ENCODE results near the gene NCR2. TPM values are rescaled to one million over a fixed set of nuclear protein-coding genes. Genes with fewer than 3 reads are reported as not detected.

The NCR2 gene
- total RNA-seq, 1 experiment from 2014 or later, result not detected

DNA sequence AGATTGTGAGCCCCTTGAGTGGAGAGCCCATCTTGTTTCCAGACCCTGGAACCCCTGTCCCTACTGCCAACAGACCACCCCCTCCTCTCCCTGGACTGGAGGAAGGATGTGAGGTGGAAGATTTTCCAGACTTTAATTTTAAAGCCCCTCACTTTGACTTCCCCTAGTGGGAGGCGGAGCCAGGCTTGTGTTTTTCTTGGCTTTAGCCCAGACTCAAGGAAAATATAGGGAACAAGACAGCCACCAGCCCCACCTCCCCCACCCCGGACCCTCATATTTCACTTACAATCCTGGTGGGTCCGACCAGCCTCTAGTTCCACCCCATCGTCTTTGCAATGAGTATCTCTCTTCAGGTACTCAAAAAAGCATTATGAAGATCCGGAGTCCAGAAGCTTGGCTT, 40.8 kb downstream of the NCR2 start (continued):
- no peak for TF ChIP-seq ATF6 (CRISPR knock-in tag; IDR thresholded peaks at IDR 0.05)
- TF ChIP-seq MYBL2 (CRISPR knock-in tag; IDR thresholded peaks at IDR 0.05), result no peak
- no peak for TF ChIP-seq CBFB (CRISPR knock-in tag; IDR thresholded peaks at IDR 0.05; ENCODE audit: low read depth)
- TF ChIP-seq E2F5 (CRISPR knock-in tag; IDR thresholded peaks at IDR 0.05), result no peak
- no peak for TF ChIP-seq ESRRA (CRISPR knock-in tag; IDR thresholded peaks at IDR 0.05; ENCODE audit: borderline replicate concordance)
- TF ChIP-seq TEAD4 (CRISPR knock-in tag; IDR thresholded peaks at IDR 0.05), result no peak
- TF ChIP-seq NFATC4 (CRISPR knock-in tag; IDR thresholded peaks at IDR 0.05), result no peak
- TF ChIP-seq CDX4 (CRISPR knock-in tag; IDR thresholded peaks at IDR 0.05; ENCODE audit: borderline replicate concordance), result no peak
- no peak for TF ChIP-seq ZNF138 (CRISPR knock-in tag; conservative IDR thresholded peaks at IDR 0.05)
- TF ChIP-seq, protein P1, sequence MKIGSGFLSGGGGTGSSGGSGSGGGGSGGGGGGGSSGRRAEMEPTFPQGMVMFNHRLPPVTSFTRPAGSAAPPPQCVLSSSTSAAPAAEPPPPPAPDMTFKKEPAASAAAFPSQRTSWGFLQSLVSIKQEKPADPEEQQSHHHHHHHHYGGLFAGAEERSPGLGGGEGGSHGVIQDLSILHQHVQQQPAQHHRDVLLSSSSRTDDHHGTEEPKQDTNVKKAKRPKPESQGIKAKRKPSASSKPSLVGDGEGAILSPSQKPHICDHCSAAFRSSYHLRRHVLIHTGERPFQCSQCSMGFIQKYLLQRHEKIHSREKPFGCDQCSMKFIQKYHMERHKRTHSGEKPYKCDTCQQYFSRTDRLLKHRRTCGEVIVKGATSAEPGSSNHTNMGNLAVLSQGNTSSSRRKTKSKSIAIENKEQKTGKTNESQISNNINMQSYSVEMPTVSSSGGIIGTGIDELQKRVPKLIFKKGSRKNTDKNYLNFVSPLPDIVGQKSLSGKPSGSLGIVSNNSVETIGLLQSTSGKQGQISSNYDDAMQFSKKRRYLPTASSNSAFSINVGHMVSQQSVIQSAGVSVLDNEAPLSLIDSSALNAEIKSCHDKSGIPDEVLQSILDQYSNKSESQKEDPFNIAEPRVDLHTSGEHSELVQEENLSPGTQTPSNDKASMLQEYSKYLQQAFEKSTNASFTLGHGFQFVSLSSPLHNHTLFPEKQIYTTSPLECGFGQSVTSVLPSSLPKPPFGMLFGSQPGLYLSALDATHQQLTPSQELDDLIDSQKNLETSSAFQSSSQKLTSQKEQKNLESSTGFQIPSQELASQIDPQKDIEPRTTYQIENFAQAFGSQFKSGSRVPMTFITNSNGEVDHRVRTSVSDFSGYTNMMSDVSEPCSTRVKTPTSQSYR (CRISPR knock-in tag; IDR thresholded peaks at IDR 0.05), result no peak
- no peak for TF ChIP-seq NFE2L1 (CRISPR knock-in tag; IDR thresholded peaks at IDR 0.05)
- no peak for TF ChIP-seq NR1H2 (CRISPR knock-in tag; IDR thresholded peaks at IDR 0.05)

GRCh38 chr6:41377071-41377470, 41.7 kb downstream of the NCR2 start:
- peaks cover 32% of the 10 kb centered on the region for H3K4me1 Mint-ChIP-seq
- ChIA-PET POLR2A (no interaction called here), CTCF (no interaction called here)
- no peak for DNase-seq (ENCODE audit: low spot score)
- TF ChIP-seq, protein P2, sequence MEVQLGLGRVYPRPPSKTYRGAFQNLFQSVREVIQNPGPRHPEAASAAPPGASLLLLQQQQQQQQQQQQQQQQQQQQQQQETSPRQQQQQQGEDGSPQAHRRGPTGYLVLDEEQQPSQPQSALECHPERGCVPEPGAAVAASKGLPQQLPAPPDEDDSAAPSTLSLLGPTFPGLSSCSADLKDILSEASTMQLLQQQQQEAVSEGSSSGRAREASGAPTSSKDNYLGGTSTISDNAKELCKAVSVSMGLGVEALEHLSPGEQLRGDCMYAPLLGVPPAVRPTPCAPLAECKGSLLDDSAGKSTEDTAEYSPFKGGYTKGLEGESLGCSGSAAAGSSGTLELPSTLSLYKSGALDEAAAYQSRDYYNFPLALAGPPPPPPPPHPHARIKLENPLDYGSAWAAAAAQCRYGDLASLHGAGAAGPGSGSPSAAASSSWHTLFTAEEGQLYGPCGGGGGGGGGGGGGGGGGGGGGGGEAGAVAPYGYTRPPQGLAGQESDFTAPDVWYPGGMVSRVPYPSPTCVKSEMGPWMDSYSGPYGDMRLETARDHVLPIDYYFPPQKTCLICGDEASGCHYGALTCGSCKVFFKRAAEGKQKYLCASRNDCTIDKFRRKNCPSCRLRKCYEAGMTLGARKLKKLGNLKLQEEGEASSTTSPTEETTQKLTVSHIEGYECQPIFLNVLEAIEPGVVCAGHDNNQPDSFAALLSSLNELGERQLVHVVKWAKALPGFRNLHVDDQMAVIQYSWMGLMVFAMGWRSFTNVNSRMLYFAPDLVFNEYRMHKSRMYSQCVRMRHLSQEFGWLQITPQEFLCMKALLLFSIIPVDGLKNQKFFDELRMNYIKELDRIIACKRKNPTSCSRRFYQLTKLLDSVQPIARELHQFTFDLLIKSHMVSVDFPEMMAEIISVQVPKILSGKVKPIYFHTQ (CRISPR knock-in tag; IDR thresholded peaks at IDR 0.05), result no peak
- TF ChIP-seq USF2 (CRISPR knock-in tag; IDR thresholded peaks at IDR 0.05), result no peak
- ATAC-seq, result no peak
- H3K27me3 Mint-ChIP-seq (ENCODE audit: low read depth), result peaks cover 99% of the 10 kb centered on the region
- H3K36me3 Mint-ChIP-seq, result no peaks in the 10 kb centered on the region
- H3K27ac Mint-ChIP-seq, result no peak overlapping the region
- no peak overlapping the region for H3K4me3 Mint-ChIP-seq
- no peaks in the 10 kb centered on the region for H3K9me3 Mint-ChIP-seq

DNA sequence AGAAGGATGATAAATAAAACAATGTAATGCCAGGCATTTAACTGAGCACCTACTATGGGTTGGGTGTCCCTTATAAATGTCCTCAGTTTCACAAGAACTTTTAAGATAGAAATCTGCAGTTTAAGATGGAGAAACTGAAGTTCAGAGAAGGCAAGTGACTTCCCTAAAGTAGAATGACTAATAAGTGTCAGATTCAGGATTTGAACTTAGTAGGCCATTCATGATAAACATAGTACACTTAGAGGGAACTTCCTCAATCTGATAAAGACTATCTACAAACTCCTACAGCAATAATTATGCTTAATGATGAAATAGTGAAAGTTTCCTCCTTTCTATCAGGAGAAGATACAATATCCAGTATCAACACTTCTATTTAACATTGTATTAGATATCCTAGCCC, 43.9 kb downstream of the NCR2 start:
- TF ChIP-seq CBFB (CRISPR knock-in tag; IDR thresholded peaks at IDR 0.05; ENCODE audit: low read depth), result no peak
- TF ChIP-seq MAX (CRISPR knock-in tag; IDR thresholded peaks at IDR 0.05), result no peak
- Mint-ChIP-seq H3K4me1 (peaks cover 20% of the 10 kb centered on the region), H3K4me3 (no peak overlapping the region), H3K27ac (no peak overlapping the region), H3K27me3 (ENCODE audit: low read depth) (peaks cover 99% of the 10 kb centered on the region), H3K9me3 (no peaks in the 10 kb centered on the region), H3K36me3 (no peaks in the 10 kb centered on the region)
- ChIA-PET CTCF (no interaction called here), POLR2A (no interaction called here)
- DNase-seq (ENCODE audit: low spot score) (no peak), ATAC-seq (no peak)

All from WTC11 (cell line).